Psoas muscle (tissue), 8 donors: ENCODE data around the gene HIBADH. TPM values are rescaled to one million over a fixed set of nuclear protein-coding genes. Genes with fewer than 3 reads are reported as not detected.

Source experiments
- ATAC-seq, 4 donors: fragments of 200-7000 bp; cut with Tn5 transposase; one replicate each; pipeline ENCODE4 v1.9.1; 2020; ENCODE audit warnings: moderate library complexity in 3 of 4, mild to moderate bottlenecking in 2 of 4
- DNase-seq, 2 donors: peaks; one replicate each; pipeline ENCODE4 v3.0.0-alpha.2; 2020
- H3K27ac ChIP-seq: fragments of 200-600 bp; one replicate; pipeline ENCODE4 v1.8.0; 2022
- H3K27me3 ChIP-seq, 3 donors: fragments of 200-600 bp in 1 of 3; one replicate each; pipeline versions ENCODE4 v1.6.1 to v1.8.0; 2013 to 2022; ENCODE audit warnings: low read length in 2 of 3, mild to moderate bottlenecking in 2 of 3, moderate library complexity in 1 of 3; ENCODE audit not compliant: insufficient read depth in 3 of 3
- H3K36me3 ChIP-seq, 2 donors: fragments of 200-600 bp in 1 of 2; one replicate each; pipeline versions ENCODE4 v1.6.1 to v1.8.0; 2013 to 2022; ENCODE audit warnings: low read depth in 1 of 2, mild to moderate bottlenecking in 1 of 2, moderate library complexity in 1 of 2; ENCODE audit not compliant: insufficient read depth in 1 of 2
- H3K4me1 ChIP-seq: fragments of 200-600 bp; one replicate; pipeline ENCODE4 v1.8.0; 2022
- H3K4me3 ChIP-seq: fragments of 200-600 bp; one replicate; pipeline ENCODE4 v1.8.0; 2022; ENCODE audit warnings: mild to moderate bottlenecking
- H3K9me3 ChIP-seq: fragments of 200-600 bp; one replicate; pipeline ENCODE4 v1.8.0; 2022
- CTCF ChIP-seq: fragments of 200-600 bp; IDR thresholded peaks from one replicate; pipeline ENCODE4 v1.8.0; 2022; ENCODE audit warnings: antibody characterized with exemption
- WGBS, 3 donors: extraction: QIAGEN DNeasy Blood & Tissue Kit; methylation state at CpG; one replicate each; pipeline versions ENCODE4 v1.1.6 to v1.1.7; 2013; 5-methylcytosine and 5-hydroxymethylcytosine counted together
- intact Hi-C, 2 donors: fragments of 100-400 bp; cut with DNase I; formaldehyde crosslinking; loops; one replicate each; pipeline versions ENCODE4 v1.11.0 to v1.14.2; 2022
- polyA plus RNA-seq, 3 donors: library from polyadenylated mRNA; stranded (reverse); fragments of 200-250 nt; gene quantifications; one replicate each; pipeline ENCODE4 v1.2.3, GENCODE V29; 2013
- total RNA-seq, 4 donors: library from RNA; stranded (reverse); fragmentation: NEBNext Ultra II Directional in 2 of 4; extraction: Animal tissue kit (Norgen Biotek cat#: 25700) in 2 of 4; gene quantifications; one replicate each; pipeline versions ENCODE4 v1.2.1 to v1.2.4, GENCODE V29; 2021 to 2023
- donor health status: healthy with polysubstance abuse.
- donor health status: DM: no; HTN: no; CAD: no; lungs with moderate emphysema.
- donor health status: Bipolar disorder and iron deficiency.
- donor health status: healthy.
- donor health status: DM: yes; HTN: yes; CAD: no.
- donor health status: DM: no; HTN: no; CAD: no.
- donor health status: DM: no; HTN: no; CAD: no.
- donor health status: DM: yes; HTN: yes; CAD: no.

HIBADH gene
- total and polyA plus RNA-seq, 7 donors, result 25.2 to 67.7 (median 44.5) TPM

GRCh38 chr7:27616914-27617548 lies 45.7 kb downstream of the HIBADH start:
- H3K9me3 ChIP-seq, result peaks cover 22% of the 10 kb centered on the region
- intact Hi-C loops, result no loop called here
- no peak overlapping the region for H3K27ac ChIP-seq
- TF ChIP-seq CTCF, result no peak
- H3K4me3 ChIP-seq, result no peak overlapping the region
- 67 to 89% (median 68%) methylated on average over 3 of the region's 3 CpGs for WGBS, 3 donors
- ATAC-seq, result no peak
- no peak for DNase-seq
- H3K36me3 ChIP-seq, result peaks cover 0 to 8% of the 10 kb centered on the region in 2 donors
- H3K4me1 ChIP-seq, result no peaks in the 10 kb centered on the region
- no peaks in the 10 kb centered on the region for H3K27me3 ChIP-seq

DNA sequence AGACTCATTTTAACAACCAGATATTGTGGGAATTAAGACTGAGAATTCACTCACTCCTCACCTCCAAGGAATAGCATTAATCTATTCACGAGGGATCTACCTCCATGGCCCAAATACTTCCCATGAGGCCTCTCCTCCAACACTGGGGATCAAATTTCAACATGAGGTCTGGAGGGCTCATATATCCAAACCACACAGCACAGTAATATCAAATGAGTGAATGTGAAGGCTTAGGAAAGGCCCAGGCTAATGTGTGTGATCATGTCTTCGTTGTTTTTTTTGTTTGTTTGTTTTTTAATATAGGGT lies 46.5 kb downstream of the HIBADH start:
- DNase-seq (no peak), ATAC-seq (no peak)
- Histone ChIP-seq H3K36me3 (peaks cover 0 to 8% of the 10 kb centered on the region in 2 donors), H3K27ac (no peak overlapping the region), H3K4me1 (no peaks in the 10 kb centered on the region), H3K9me3 (peaks cover 22% of the 10 kb centered on the region), H3K27me3 (no peaks in the 10 kb centered on the region), H3K4me3 (no peak overlapping the region)
- WGBS, 3 donors, result 61 to 82% (median 65%) methylated on average over 2 of the region's 2 CpGs
- intact Hi-C loops, result no loop called here
- TF ChIP-seq CTCF, result no peak

DNA sequence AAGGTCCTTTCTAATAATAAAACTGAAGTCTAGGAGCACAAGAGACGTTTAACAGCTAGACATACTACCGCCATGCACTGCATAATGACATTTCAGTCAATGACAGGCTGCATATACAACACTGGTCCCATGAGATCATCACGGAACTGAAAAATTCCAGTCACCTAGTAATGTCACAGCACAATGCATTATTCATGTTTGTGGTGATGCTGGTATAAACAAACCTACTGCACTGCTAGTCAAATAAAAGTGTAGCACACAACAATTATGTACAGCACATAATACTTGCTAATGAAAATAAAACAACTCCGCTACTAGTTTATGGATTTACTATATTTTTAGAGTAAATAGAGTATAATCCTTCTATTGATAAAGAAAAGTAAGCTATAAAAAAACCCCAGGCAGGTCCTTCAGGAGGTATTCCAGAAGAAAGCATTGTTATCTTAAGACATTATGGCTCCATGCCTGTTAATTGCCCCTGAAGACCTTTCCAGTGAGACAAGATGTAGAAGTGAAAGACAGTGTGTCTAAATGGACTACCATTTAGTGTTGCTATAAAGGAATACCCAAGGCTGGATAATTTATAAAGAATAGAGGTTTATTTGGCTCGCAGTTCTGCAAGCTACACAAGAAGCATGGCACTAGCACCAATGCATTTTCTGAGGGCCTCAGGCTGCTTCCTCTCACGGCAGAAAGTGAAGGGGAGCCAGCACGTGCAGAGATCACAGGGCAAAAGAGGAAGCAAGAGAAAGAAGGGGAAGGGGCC lies 47.1 kb downstream of the HIBADH start:
- Histone ChIP-seq H3K36me3 (peaks cover 0 to 8% of the 10 kb centered on the region in 2 donors), H3K9me3 (peaks cover 19% of the 10 kb centered on the region), H3K4me3 (no peak overlapping the region), H3K4me1 (no peaks in the 10 kb centered on the region), H3K27me3 (no peaks in the 10 kb centered on the region), H3K27ac (no peak overlapping the region)
- DNase-seq, result no peak
- no peak for ATAC-seq
- WGBS, 3 donors, result 91 to 95% (median 92%) methylated on average over 7 of the region's 7 CpGs
- intact Hi-C loops, result no loop called here
- TF ChIP-seq CTCF, result no peak

- H3K36me3 ChIP-seq, result peaks cover 0 to 8% of the 10 kb centered on the region in 2 donors
- no peak overlapping the region for H3K27ac ChIP-seq
- 96 to 97% (median 97%) methylated on average over 2 of the region's 2 CpGs for WGBS, 3 donors
- H3K9me3 ChIP-seq, result peaks cover 4% of the 10 kb centered on the region
- no peak for TF ChIP-seq CTCF
- DNase-seq, result no peak
- H3K27me3 ChIP-seq, result no peaks in the 10 kb centered on the region
- H3K4me3 ChIP-seq, result no peak overlapping the region
- intact Hi-C loops, result no loop called here
- H3K4me1 ChIP-seq, result peaks cover 5% of the 10 kb centered on the region
- ATAC-seq, result no peak
These were observed 48.6 kb downstream of the HIBADH start for GRCh38 chr7:27614095-27614494.
